Endodermal cell (in vitro differentiated cells): ENCODE data around the gene PIGW. TPM values are rescaled to one million over a fixed set of nuclear protein-coding genes. Genes with fewer than 3 reads are reported as not detected.

Experiments
- DNase-seq: peaks from one replicate; pipeline ENCODE4 v3.0.0-alpha.2; 2017
- H3K27ac ChIP-seq: 2 replicates; pipeline ENCODE4 v1.5.1; 2013; ENCODE audit warnings: mild to moderate bottlenecking, low read depth, low read length, moderate library complexity
- H3K27me3 ChIP-seq: 2 replicates; pipeline ENCODE4 v1.6.1; 2013; ENCODE audit warnings: mild to moderate bottlenecking, low read length, moderate library complexity; ENCODE audit not compliant: insufficient read depth, control insufficient read depth, poor library complexity, severe bottlenecking
- H3K36me3 ChIP-seq: 2 replicates; pipeline ENCODE4 v1.7.0; 2013; ENCODE audit warnings: mild to moderate bottlenecking, low read length, moderate library complexity; ENCODE audit not compliant: control insufficient read depth, insufficient read depth
- H3K4me1 ChIP-seq: one replicate; pipeline ENCODE4 v1.7.0; 2013; ENCODE audit warnings: low read length; ENCODE audit not compliant: control insufficient read depth, insufficient read depth
- H3K4me3 ChIP-seq: 2 replicates; pipeline ENCODE4 v1.5.1; 2013; ENCODE audit warnings: mild to moderate bottlenecking, low read length, moderate library complexity
- H3K9ac ChIP-seq: 2 replicates; pipeline ENCODE4 v1.6.1; 2013; ENCODE audit warnings: mild to moderate bottlenecking, low read length, moderate library complexity; ENCODE audit not compliant: poor library complexity, severe bottlenecking; ENCODE audit errors: extremely low read depth
- H3K9me3 ChIP-seq: 2 replicates; pipeline ENCODE4 v1.6.1; 2013; ENCODE audit warnings: mild to moderate bottlenecking, low read length, moderate library complexity; ENCODE audit not compliant: control insufficient read depth
- H3K27ac Mint-ChIP-seq: 2 replicates; pipeline ENCODE4 v1.8.0; 2020; ENCODE audit warnings: mixed read lengths
- H3K27me3 Mint-ChIP-seq: 2 replicates; pipeline ENCODE4 v1.8.0; 2021; ENCODE audit warnings: mild to moderate bottlenecking, mixed read lengths; ENCODE audit not compliant: insufficient read depth
- H3K36me3 Mint-ChIP-seq: 2 replicates; pipeline ENCODE4 v1.8.0; 2020; ENCODE audit warnings: low read depth, mixed read lengths
- H3K4me1 Mint-ChIP-seq: 2 replicates; pipeline ENCODE4 v1.8.0; 2020; ENCODE audit warnings: mixed read lengths
- H3K4me3 Mint-ChIP-seq: 2 replicates; pipeline ENCODE4 v1.8.0; 2020; ENCODE audit warnings: mild to moderate bottlenecking, moderate library complexity, mixed read lengths
- H3K9me3 Mint-ChIP-seq: 2 replicates; pipeline ENCODE4 v1.8.0; 2020; ENCODE audit warnings: mild to moderate bottlenecking, mixed read lengths
- WGBS, 2 experiments: methylation state at CpG; one replicate each; pipeline versions ENCODE4 v1.1.5 to v1.1.7; 2013; ENCODE audit warnings: missing lambda C conversion rate in 2 of 2, mixed read lengths in 1 of 2; ENCODE audit not compliant: insufficient coverage in 1 of 2, insufficient read length in 1 of 2; 5-methylcytosine and 5-hydroxymethylcytosine counted together
- total RNA-seq, 2 donors: library from RNA; stranded (reverse); fragmentation: NEBNext Ultra II Directional in 1 of 2; extraction: Animal tissue kit (Norgen Biotek cat#: 25700) in 1 of 2; gene quantifications; 2 replicates in 1 of 2; 3 replicates in 1 of 2; pipeline ENCODE4 v1.2.1, GENCODE V29; 2021
- TF ChIP-seq, protein P1 (sequence below): fragments of 200-600 bp; sonication (generic); conservative IDR thresholded peaks from 2 replicates; pipeline ENCODE4 v1.5.0; 2021; ENCODE audit warnings: antibody characterized with exemption, mild to moderate bottlenecking

The PIGW gene
- total RNA-seq, 2 donors from 2014 or later: 10.8 to 16.6 TPM

DNA sequence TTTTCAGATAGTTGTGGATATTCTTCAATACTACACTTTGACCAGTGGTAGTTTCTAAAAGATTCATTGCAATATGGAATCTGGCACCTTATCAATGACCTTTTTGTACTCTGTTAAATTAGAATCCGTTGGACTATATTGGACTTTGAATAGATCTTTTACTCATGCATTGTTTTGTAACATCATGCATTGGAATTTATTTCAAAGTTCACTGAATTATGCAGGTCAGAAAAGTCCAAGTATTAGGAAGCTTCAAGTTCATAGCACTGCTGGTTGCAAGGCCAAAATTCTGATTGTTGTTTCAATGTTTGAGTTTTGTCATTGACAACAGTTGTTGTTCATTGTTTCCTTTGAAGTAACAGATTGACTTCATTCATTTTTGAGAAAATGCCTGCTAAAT, 49.0 kb downstream of the PIGW start:
- no peaks in the 10 kb centered on the region for H3K9me3 ChIP-seq
- DNase-seq: no peak
- no peaks in the 10 kb centered on the region for H3K9me3 Mint-ChIP-seq
- H3K4me1 ChIP-seq: no peaks in the 10 kb centered on the region
- no peak overlapping the region for H3K27ac Mint-ChIP-seq
- H3K36me3 Mint-ChIP-seq: peaks cover 69% of the 10 kb centered on the region
- H3K36me3 ChIP-seq: peaks cover 85% of the 10 kb centered on the region
- H3K27me3 ChIP-seq: no peaks in the 10 kb centered on the region
- no peak overlapping the region for H3K4me3 ChIP-seq
- TF ChIP-seq, protein P1, sequence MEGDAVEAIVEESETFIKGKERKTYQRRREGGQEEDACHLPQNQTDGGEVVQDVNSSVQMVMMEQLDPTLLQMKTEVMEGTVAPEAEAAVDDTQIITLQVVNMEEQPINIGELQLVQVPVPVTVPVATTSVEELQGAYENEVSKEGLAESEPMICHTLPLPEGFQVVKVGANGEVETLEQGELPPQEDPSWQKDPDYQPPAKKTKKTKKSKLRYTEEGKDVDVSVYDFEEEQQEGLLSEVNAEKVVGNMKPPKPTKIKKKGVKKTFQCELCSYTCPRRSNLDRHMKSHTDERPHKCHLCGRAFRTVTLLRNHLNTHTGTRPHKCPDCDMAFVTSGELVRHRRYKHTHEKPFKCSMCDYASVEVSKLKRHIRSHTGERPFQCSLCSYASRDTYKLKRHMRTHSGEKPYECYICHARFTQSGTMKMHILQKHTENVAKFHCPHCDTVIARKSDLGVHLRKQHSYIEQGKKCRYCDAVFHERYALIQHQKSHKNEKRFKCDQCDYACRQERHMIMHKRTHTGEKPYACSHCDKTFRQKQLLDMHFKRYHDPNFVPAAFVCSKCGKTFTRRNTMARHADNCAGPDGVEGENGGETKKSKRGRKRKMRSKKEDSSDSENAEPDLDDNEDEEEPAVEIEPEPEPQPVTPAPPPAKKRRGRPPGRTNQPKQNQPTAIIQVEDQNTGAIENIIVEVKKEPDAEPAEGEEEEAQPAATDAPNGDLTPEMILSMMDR: no peak
- no peaks in the 10 kb centered on the region for H3K27me3 Mint-ChIP-seq
- H3K4me1 Mint-ChIP-seq: no peaks in the 10 kb centered on the region
- WGBS, 2 experiments: 91 to 100% methylated on average over 1 of the region's 1 CpG
- H3K9ac ChIP-seq: no peak overlapping the region
- H3K27ac ChIP-seq: no peak overlapping the region
- no peak overlapping the region for H3K4me3 Mint-ChIP-seq

DNA sequence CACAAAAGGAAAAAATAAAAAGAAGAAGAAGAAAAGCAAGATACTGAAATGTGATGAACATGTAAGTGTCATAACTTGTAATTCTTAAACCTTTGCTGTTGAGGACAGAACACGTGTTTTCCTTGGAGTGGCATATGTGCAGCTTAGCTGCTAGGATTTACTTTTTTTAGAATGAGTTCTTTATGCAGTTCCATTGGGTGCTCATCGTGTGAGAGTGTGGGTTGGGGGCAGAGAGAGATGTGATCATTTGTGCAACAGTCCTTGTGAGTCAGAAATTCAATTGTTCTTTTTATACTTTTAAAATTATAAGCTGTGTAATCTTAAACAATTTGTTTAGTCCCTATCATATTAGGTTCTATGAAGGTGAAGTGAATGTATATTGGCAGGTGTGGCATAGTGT, 51.4 kb downstream of the PIGW start:
- H3K4me3 Mint-ChIP-seq: no peak overlapping the region
- no peak overlapping the region for H3K9ac ChIP-seq
- H3K27me3 ChIP-seq: no peaks in the 10 kb centered on the region
- no peak for DNase-seq
- H3K27ac ChIP-seq: no peak overlapping the region
- H3K9me3 ChIP-seq: no peaks in the 10 kb centered on the region
- H3K27me3 Mint-ChIP-seq: no peaks in the 10 kb centered on the region
- H3K9me3 Mint-ChIP-seq: no peaks in the 10 kb centered on the region
- no peaks in the 10 kb centered on the region for H3K4me1 ChIP-seq
- peaks cover 1% of the 10 kb centered on the region for H3K4me1 Mint-ChIP-seq
- H3K36me3 ChIP-seq: peaks cover 87% of the 10 kb centered on the region
- peaks cover 50% of the 10 kb centered on the region for H3K36me3 Mint-ChIP-seq
- TF ChIP-seq, protein P1: no peak
- H3K27ac Mint-ChIP-seq: no peak overlapping the region
- H3K4me3 ChIP-seq: no peak overlapping the region
- 98% methylated on average over 2 of the region's 2 CpGs; no CpG with 5 or more reads in 1 of the 2 experiments for WGBS, 2 experiments

Other genes with a start within 250 kb of the PIGW start
- not detected for gene TBC1D3G, start 211.1 kb upstream of the PIGW start, total RNA-seq
- under 1 TPM in 1 of 2 donors, not detected in 1; 0.97 TPM for gene TBC1D3H, start 146.6 kb upstream of the PIGW start, total RNA-seq
- gene ZNHIT3, start 48.3 kb upstream of the PIGW start, total RNA-seq: 10 to 100 TPM; 59.6 to 67.3 TPM
- 100 to 1,000 TPM; 133 to 154 TPM for gene MYO19, start 119 bp upstream of the PIGW start, total RNA-seq
- gene GGNBP2, start 9.9 kb downstream of the PIGW start, total RNA-seq: 10 to 100 TPM; 56.8 to 61.6 TPM
- 10 to 100 TPM; 25.5 to 28.5 TPM for gene DHRS11, start 56.9 kb downstream of the PIGW start, total RNA-seq
- 10 to 100 TPM; 10.7 to 11.4 TPM for gene MRM1, start 66.6 kb downstream of the PIGW start, total RNA-seq